Measurements from ENCODE around the gene SMIM24. TPM values are rescaled to one million over a fixed set of nuclear protein-coding genes. Genes with fewer than 3 reads are reported as not detected.
"Not testable (repeated sequence)": the region's sequence is repeated elsewhere in the genome, so short reads cannot be mapped to it uniquely, and the experiment has no call there.

Gene SMIM24
- total RNA-seq, 1 donor from 2014 or later: not detected

GRCh38 chr19:3455393-3455955 lies 24.9 kb downstream of the SMIM24 start:
- peaks cover 7% of the 10 kb centered on the region for H3K27me3 Mint-ChIP-seq (ENCODE audit: unreplicated experiment)
- TF ChIP-seq CTCF (IDR thresholded peaks at IDR 0.05; ENCODE audit: partially characterized antibody, unreplicated experiment): no peak
- no peak for DNase-seq

GRCh38 chr19:3454656-3455392 lies 25.5 kb downstream of the SMIM24 start:
- Mint-ChIP-seq H3K4me1 (ENCODE audit: low read depth, unreplicated experiment) (no peaks in the 10 kb centered on the region), H3K4me3 (ENCODE audit: unreplicated experiment) (no peak overlapping the region), H3K36me3 (ENCODE audit: unreplicated experiment) (no peaks in the 10 kb centered on the region), H3K27ac (ENCODE audit: unreplicated experiment) (no peak overlapping the region), H3K9me3 (ENCODE audit: unreplicated experiment) (no peaks in the 10 kb centered on the region), H3K27me3 (ENCODE audit: unreplicated experiment) (peaks cover 5% of the 10 kb centered on the region)
- DNase-seq: no peak
- no peak for TF ChIP-seq CTCF (IDR thresholded peaks at IDR 0.05; ENCODE audit: partially characterized antibody, unreplicated experiment)

More at GRCh38 chr19:3455393-3455955, 24.9 kb downstream of the SMIM24 start:
- H3K36me3 Mint-ChIP-seq (ENCODE audit: unreplicated experiment): no peaks in the 10 kb centered on the region
- no peaks in the 10 kb centered on the region for H3K4me1 Mint-ChIP-seq (ENCODE audit: low read depth, unreplicated experiment)
- no peak overlapping the region for H3K27ac Mint-ChIP-seq (ENCODE audit: unreplicated experiment)
- H3K9me3 Mint-ChIP-seq (ENCODE audit: unreplicated experiment): peaks cover 1% of the 10 kb centered on the region
- no peak overlapping the region for H3K4me3 Mint-ChIP-seq (ENCODE audit: unreplicated experiment)

- DNase-seq: no peak
- Mint-ChIP-seq H3K4me3 (ENCODE audit: unreplicated experiment) (no peak overlapping the region), H3K9me3 (ENCODE audit: unreplicated experiment) (no peaks in the 10 kb centered on the region), H3K4me1 (ENCODE audit: low read depth, unreplicated experiment) (no peaks in the 10 kb centered on the region), H3K27me3 (ENCODE audit: unreplicated experiment) (peaks cover 5% of the 10 kb centered on the region), H3K36me3 (ENCODE audit: unreplicated experiment) (no peaks in the 10 kb centered on the region), H3K27ac (ENCODE audit: unreplicated experiment) (no peak overlapping the region)
- no peak for TF ChIP-seq CTCF (IDR thresholded peaks at IDR 0.05; ENCODE audit: partially characterized antibody, unreplicated experiment)
Observed at GRCh38 chr19:3453840-3454239, 26.5 kb downstream of the SMIM24 start.

GRCh38 chr19:3452942-3453214 lies 27.4 kb downstream of the SMIM24 start:
- H3K27me3 Mint-ChIP-seq (ENCODE audit: unreplicated experiment); DNase-seq; H3K36me3 Mint-ChIP-seq (ENCODE audit: unreplicated experiment); H3K27ac Mint-ChIP-seq (ENCODE audit: unreplicated experiment); H3K4me3 Mint-ChIP-seq (ENCODE audit: unreplicated experiment); H3K4me1 Mint-ChIP-seq (ENCODE audit: low read depth, unreplicated experiment); H3K9me3 Mint-ChIP-seq (ENCODE audit: unreplicated experiment): not testable (repeated sequence)

GRCh38 chr19:3452171-3452941 lies 28.0 kb downstream of the SMIM24 start:
- TF ChIP-seq CTCF (IDR thresholded peaks at IDR 0.05; ENCODE audit: partially characterized antibody, unreplicated experiment): no peak
- Mint-ChIP-seq H3K9me3 (ENCODE audit: unreplicated experiment) (no peaks in the 10 kb centered on the region), H3K4me1 (ENCODE audit: low read depth, unreplicated experiment) (no peaks in the 10 kb centered on the region), H3K27ac (ENCODE audit: unreplicated experiment) (no peak overlapping the region), H3K4me3 (ENCODE audit: unreplicated experiment) (no peak overlapping the region), H3K36me3 (ENCODE audit: unreplicated experiment) (no peaks in the 10 kb centered on the region), H3K27me3 (ENCODE audit: unreplicated experiment) (peaks cover 2% of the 10 kb centered on the region)
- DNase-seq: no peak

All from glutamatergic neuron (in vitro differentiated cells).